Hematopoietic multipotent progenitor cell treated with erythropoietin and hydrocortisone succinate and interleukin-3 and kit ligand, for 4 days (in vitro differentiated cells): ENCODE measurements around the gene RGS9.
"Not testable (repeated sequence)": the region's sequence is repeated elsewhere in the genome, so short reads cannot be mapped to it uniquely, and the experiment has no call there.

ENCODE experiments used
- DNase-seq: peaks from one replicate; pipeline ENCODE4 v3.0.0-alpha.2; 2015

Gene RGS9

DNA sequence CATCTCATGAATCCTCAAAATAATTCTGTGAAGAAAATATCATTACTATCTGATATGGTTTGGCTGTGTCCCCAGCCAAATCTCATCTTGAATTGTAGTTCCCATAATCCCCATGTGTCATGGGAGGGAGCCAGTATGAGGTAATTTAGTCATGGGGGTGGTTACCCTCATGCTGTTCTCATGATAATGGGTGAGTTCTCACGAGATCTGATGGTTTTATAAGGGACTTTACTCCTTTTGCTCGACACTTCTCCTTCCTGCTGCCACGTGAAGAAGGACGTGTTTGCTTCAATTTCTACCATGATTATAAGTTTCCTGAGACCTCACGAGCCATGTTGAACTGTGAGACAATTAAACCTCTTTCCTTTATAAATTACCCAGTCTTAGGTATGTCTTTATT is 20.7 kb upstream of the RGS9 start:
- DNase-seq, result not testable (repeated sequence)

DNA sequence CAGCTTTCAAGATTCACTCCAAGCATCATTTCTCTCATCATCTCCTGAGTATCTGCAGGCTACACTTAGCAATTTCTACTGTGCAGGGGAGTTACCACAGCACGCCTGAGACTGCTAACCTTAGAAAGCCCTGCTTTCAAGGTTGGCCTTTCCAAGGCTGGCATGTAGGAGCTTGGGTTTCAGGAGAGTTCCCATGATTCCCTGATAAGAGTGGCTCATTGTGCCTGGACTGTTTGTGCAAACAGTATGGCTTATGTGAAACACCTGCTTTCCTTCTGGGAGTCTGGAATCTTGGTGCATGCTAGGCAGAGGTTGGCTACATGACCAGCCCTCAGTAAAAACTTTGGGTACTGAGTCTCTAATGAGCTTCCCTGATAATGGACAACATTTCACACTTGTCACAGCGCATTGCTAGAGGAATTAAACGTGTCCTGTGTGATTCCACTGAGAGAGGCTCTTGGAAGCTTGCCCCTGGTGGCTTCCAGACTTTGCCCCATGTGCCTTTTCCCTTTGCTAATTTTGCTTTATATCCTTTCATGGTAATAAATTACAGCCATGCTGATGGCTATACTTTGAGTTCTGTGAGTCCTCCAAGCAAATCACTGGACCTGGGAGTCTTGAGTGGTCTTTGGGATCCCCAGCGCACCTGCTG is 19.7 kb upstream of the RGS9 start:
- no peak for DNase-seq

DNA sequence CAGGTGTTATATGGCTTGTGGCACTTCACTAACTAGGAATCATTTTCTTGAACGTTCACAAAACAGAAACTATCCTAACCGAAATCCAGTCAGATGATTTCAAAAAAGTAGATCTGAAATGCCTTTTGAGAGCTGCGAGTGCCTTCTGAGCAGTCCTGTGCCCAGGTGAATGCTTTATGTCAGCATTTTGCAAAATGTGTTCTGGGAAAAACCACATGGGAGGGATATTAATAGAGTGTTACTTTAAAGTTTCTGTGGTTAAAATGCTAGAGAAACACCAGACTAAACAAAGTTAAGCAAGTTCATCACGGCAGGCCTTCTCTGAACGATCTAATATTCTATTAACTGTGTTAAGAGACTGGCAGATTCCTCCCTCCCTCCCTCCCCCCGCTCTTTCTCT is 15.8 kb upstream of the RGS9 start:
- DNase-seq, result no peak

DNA sequence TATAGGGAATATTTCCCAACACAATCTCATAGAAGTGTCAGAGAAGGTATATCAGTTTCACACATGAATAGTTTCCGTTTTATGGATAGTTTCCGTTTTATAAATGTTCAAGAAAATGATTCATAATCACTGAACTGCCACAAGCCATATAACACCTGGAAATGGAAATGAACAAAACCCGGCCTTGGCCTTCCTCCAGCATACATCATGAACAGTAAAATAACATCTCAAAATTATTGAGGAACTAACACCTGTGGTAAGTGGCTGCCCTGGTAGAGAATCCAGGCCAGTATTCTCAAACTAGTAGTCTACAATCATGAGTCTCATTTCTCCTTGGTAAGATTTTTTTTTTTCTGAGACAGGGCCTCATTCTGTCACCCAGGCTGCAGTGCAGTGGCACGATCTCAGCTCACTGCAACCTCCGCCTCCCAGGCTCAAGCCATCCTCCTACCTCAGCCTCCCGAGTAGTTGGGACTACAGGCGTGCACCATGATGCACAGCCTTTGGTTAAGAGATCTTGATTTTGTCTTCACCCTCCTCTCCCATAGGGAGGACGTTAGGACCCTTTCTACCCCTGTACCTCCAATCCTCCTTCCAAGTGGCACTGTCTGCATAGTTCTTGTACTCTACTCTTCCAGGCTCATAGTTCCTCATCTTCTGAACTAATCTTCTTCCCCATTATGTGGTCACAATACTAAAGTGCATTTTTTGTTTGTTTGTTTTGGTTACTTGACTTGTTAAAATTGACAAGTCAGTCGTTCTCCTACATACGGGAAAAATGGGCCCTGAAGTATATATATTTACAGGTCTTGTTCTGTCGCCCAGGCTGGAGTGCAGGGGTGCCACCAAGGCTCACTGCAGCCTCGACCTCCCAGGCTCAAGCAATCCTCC is 15.0 kb upstream of the RGS9 start:
- DNase-seq, result peak; percentile 29

DNA sequence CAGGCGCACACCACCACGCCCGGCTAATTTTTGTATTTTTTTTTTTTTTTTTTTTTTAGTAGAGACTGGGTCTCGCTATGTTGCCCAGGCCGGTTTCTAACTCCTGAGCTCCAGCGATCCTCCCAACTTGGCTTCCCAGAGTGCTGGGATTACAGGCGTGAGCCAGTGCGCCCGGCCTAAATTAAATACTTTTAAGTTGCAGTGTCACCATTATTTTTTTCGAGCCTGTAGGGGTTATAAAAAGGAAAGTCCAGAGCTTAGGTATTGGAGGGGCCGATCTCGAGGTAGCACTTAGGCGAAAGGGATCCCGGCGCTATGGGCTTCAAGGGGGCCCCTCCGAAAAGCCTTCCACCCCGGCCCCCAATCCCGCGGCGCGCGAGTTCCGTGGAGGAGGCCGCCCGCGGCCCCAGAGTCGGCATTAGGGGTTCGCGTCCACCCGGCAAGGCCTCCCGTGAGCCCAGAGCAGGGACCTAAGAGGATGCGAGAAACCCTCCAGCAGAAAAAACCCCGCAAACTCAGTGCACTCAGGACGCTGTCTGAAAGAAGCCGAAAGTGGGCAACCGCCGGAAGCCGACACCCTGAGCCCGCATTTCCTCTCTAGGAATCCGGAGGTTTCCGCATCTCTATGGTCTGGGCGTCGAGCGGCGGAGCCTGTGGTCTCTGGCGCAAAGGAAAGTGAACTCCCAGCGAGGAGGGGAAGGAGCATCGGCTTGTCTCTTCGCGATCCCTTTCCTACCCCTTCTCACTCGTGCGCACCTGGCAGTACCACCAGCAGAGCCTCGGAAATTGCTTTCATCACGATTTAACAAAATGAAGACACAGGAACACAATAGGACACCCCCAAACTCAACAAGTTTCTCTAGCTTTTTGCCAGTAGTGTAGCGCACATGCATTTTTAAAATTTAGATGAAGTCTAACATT is 14.1 kb upstream of the RGS9 start:
- peak; percentile 96 for DNase-seq

DNA sequence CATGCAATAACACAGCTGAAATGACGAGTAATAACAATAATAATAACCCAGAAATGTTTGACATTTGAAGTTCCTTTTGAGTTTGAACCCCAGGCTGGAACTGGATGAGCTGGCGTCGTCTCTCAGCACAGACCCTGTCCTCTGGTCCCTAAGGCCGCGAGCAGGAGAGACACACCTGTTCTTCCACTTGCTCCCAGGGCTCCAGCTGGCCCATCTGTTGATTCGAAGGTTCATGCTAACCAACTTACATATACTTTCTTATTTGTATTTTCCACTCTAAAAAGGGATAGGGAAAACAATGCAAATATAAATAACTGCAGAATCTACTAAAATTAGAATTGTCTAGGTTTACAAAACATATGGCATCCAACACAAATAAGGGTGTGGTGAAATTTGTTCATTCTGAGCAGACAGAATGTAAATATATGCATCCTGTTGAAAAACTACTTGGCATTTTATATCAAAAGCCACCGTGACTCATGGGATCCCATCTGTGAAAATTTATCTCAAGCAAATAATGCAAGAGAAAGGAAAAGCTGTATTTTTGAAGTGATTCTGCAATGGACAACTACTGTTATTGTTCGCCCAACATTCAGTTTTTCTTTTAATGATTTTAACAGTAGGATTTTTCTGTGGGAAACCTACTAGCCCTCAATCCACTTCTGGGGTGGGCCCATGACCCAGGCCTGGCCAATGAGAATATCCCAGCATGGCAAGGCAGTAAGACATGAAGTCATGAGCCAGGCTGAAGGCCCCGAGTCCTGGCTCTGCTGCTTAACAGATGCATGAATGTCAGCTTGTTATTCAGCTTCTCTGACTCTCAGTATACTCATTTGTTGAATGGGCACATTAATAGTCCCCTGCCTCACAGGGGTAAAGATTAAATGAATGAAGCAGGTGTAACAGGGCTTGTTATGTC is 13.2 kb upstream of the RGS9 start:
- DNase-seq, result no peak

DNA sequence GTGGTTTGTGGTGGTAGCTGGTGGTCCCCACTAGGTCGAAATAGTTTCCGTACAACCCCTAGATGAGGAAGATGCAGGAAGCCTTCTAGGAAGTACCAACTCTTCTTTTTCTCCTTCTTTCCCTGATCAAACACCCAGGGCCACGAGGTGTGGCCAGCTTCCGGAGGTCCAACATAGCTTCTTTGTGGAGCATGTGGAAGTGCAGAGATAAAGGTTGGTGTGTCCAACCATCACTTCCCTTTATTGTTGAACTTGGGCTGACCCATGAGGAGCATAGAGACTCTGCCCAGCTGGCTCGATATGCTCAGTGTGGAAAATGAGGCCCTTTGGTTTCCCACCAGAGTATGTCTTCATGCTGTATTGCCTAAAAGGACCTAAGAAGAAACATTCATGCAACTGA is 6.3 kb upstream of the RGS9 start:
- peak; percentile 73 for DNase-seq

DNA sequence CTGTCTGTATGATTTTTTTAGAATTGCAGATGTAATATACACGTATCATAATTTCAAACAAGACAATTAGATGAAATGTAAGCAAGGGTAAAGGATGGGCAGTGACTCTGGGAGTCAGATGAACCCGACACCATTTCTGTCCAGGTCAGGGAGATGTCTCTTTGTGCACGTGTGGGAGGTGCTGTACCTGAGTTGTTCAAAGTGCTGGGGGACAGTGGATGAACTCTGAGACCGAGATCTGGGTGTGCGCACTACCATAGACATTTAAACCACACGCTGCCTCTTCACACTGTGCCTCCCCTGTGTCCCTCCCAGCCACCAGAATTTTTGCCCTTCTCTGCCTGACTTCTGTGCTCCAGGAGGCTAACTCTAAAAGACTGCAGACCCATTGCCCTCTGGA is 5.9 kb upstream of the RGS9 start:
- no peak for DNase-seq

DNA sequence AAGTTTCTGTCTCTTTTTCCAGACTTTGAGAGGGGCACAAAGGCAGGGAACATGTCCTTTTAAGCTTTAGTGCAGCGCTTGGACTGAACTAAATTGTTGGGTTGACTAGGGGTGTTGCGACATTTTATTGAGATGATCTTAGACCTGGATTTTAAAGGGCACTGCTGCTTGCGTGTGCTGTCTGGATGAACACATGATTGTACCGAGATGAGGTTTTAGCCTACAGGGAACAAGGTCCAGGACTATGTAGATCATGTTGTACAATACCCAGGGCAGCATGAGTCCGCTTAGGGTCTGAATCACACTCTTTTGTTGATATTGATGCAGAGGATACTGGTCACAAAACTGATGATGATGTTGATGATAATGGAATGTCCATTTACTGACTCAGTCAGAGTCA is 5.2 kb upstream of the RGS9 start:
- no peak for DNase-seq

DNA sequence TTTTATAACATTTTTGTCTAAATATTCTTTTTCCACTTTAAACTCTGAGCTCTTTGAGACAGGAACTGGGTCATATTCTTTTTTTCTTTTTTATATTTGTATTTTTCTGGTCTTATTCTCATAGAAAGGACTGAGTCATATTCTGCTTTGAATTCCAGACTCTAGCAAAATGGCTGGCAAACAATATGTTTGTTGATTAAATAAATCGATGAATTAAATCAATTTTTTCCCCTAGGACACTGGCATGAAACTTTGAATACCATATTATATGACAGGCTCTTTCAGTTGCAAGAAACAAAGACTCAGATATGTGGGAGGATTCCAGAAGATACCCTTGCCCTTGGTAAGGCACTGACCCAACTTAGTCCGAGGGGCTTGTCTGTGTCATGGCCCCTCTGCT is 3.1 kb upstream of the RGS9 start:
- DNase-seq, result no peak

DNA sequence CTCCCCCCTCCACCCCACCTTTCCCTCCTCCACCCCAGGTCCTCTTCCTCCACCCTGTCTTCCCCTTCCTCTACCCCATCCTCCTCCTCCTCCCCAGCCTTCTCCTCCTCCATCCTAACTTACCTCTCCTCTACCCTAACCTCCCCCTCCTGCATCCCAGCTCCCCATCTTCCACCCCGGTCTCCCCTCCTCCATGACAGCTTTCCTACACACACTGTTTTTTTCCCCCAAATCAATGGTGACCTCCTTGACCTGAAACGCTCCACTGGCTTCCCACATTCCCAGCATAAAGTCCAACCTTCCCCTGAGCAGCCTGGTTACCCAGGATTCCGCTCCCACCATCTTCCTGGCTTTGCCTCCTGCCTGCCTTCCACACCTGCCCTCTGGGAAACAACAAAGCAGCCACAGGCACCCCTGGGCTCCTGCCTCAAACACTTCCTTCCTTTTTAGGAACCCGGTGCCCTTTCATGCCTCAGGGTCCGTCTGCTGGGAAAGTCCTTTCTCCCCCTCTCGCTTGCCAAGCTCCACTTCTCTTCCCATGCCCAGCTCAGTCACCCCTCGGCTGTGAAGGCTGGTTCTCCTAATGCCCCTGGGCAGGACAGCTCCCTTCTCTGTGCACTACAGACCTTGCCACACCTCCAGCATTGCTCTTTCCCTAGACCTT is 2.1 kb downstream of the RGS9 start:
- DNase-seq, result no peak

DNA sequence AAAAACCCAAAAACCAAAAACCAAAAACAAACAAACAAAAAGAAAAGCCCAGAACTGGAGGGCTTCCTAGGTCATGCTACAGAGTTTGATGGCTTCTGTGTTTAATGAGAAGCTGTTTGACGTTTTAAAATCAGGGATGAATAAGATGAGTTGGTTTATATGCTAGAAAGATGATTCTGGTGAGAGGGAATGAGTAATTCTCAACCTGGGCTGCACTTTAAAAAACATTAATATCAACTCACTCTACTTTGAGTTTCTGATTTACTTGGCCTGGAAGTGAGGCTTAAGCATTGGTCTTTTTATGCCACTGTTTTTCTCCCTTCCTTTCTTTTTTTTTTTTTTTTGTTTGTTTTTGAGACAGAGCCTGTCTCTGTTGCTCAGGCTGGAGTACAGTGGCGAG is 5.1 kb downstream of the RGS9 start:
- no peak for DNase-seq

DNA sequence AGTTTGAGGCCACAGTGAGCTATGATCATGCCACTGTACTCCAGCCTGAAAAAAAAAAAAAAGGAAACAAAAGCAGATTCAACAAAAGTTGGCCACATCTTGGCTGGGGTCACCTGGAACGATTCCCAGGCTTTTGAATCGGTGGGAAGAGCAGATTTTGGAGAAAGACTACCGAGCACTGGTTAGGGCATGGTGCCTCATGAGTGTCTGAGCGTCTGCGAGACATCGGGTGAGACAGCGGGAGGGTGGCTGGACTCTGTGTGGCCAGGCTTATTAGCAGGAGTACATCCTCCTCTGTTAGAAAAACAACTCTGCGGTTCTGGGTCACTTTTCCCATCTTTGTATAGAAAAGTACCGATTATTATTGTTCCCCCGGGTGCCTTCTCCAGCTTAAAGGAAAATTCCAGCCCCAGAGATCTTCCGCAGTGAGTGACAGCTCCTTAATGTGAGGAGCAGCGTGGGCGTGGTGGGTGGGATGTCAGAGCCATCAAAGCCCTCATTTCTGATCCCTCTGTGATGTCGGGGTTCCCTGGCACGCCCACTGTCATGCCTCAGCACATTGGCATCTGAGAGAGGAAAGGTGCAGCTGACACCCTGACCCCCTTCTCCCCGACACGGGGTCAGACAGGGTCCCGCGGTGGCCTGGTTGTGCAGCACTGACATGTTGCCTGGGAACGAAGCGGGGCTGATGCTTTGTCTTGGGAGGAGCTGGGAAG is 6.9 kb downstream of the RGS9 start:
- no peak for DNase-seq

DNA sequence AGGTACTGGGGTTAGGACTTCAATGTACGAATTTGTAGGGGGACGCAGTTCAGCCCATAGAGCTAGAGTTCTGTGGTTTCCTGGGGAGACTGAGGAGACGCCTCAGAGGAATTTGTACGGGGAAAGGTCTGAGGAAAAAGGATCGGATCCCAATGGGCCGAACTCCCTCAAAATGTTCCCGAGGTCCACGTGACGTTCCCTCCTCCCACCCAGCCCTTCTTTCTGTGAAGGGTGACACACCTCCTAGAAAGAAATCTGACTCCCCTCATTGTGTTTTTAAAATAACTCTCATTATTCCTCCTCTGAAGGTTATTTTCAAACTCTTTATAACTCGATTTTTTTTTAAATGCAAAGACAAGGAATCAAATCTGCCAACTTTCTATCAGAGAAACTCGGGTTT is 8.6 kb downstream of the RGS9 start:
- DNase-seq, result no peak

DNA sequence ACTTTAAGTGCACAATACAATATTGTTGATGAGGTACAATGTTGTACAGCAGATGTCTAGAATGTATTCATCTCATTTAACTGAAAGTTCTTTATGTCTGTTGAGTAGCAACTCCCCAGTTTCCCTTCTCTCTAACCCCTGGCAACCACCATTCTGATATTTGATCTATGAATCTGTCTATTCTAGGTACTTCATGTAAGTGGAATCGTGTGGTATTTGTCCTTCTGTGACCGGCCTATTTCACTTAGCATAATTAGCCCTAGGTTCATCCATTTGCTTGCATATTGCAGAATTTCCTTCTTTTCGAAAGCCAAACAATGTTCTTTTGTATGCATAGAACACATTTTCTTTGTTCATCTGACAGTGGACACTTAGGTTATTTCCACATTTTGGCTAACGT is 10.8 kb downstream of the RGS9 start:
- DNase-seq, result no peak

DNA sequence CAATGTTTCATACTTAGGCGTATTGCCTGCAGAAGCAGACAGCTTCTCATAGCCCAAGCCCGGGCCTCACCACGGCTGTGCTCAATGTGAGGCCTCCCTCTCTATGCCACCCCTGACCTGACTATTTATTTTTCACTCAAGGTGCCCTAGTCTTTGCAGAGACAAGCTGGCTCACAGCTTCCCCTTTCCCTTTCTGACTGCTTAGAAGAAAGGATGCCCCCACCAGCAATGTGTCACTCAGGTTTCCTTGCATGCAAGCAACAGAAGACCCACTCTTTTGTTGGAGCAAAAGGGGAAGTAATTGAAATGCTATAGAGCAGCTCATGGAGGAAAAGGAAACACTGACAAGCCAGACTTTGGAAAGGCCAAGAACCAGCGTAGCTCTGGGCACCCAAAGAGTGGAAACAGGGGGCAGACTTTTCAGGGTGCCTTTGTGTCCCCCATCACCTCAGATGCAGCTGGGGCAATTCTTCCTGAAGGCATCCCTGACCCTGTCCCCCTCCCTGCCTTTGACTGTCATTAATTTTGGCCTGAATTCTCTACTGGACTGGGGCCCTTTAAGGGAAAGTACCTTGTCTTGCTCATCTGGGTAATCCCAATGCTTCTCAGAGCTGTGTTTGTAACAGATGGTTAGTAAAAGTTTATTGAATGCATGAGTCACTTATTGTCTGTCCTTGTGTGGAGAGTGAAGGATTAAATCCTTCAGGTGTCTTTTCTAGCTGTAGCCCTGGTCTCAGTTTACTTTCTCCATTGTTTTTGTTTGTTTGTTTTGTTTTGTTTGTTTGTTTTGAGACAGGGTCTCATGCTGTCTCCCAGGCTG is 17.8 kb downstream of the RGS9 start:
- peak; percentile 86 for DNase-seq

DNA sequence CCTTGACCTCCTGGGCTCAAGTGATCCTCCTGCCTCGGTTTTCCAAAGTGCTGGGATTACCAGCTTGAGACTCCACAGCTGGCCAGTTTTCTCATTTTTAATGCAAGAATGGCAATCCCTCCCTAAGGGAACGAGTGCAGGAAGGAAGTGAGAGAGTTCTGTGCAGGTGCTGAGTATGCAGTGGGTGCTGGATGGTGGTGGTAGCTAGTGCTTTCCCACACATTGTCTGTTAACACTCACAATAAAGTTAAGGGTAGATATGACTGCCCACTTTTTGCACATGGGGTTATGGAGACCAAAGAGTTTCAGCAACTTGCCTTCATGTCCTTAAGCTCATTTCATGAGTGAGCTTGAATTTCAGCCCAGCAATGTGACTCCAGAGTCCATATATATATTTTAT is 18.5 kb downstream of the RGS9 start:
- no peak for DNase-seq

DNA sequence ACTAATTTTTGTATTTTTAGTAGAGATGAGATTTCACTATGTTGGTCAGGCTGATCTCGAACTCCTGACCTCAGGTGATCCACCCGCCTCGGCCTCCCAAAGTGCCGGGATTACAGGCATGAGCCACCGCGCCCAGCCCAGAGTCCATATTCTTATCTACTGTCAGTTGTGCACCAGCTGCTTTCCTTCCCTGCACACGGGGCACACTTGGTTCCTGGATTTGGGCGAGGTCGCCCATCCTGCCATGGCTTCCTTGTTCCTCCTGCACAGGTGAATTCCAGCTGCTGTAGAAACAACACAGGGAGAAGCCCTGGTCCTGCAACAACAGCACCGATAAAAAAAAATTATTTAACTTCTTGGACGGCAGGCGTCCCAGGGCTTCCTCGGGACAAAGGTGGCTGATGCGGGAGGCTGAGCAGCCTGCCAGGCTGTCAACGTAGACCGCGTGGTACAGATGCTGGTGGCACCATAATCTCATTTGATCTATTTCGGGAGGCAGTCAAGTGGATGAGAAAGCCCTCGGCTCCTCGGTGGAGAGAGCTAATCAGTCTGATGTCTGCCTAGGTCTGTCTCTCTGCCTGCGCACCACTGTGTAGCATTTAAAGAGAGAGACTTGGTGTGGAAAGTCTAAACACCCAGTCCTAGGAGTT is 19.1 kb downstream of the RGS9 start:
- no peak for DNase-seq

DNA sequence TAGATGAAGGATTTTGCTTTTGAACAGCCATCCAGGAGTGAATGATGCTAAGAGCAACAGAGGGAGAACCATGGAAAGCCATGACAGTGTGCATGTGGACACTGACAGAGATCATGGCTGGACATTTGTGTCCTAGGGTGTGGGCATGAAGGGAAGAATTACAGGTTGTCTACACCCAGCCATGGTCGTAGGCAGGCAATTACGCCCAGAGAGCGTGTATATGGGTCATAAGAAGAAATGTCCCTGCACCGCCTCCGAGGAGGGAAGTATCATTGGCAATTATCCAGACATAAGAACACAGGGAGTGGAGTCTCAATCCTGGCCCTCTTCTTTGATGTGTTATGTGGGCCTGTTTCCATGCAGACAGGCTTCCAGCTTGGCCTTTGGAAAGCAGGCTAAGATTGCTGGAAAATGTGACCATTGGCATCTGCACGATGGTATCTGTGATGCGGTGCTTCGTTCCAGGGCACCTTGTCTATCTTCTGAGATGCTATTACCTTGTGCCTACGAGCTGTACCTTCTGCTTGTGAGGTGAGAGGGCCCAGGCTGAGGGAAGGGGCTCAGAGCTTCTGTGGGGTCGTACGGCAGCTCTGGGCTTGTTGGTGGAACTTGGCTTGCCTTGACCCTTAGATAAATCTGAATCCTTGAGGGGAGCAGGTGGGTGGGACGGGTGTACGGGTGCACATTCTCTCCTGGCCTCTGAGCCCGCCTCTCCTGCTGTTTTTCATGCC is 19.8 kb downstream of the RGS9 start:
- no peak for DNase-seq
